Esophagus muscularis mucosa (tissue), 3 donors: ENCODE measurements around the gene DOCK2.

ENCODE experiments used
- POLR2A ChIP-seq: fragments of 450-650 bp; IDR thresholded peaks from one replicate; pipeline ENCODE4 v1.6.1; 2017; ENCODE audit warnings: antibody characterized with exemption, moderate library complexity, mild to moderate bottlenecking, low read depth
- TF ChIP-seq, protein P1 (sequence below), 3 experiments: fragments of 200-600 bp in 2 of 3; fragments of 450-650 bp in 1 of 3; sonication (generic) in 2 of 3; IDR thresholded peaks; one replicate each; pipeline ENCODE4 v1.5.1; 2017 to 2019; ENCODE audit warnings: antibody characterized with exemption in 3 of 3, mild to moderate bottlenecking in 2 of 3, moderate library complexity in 1 of 3

DNA sequence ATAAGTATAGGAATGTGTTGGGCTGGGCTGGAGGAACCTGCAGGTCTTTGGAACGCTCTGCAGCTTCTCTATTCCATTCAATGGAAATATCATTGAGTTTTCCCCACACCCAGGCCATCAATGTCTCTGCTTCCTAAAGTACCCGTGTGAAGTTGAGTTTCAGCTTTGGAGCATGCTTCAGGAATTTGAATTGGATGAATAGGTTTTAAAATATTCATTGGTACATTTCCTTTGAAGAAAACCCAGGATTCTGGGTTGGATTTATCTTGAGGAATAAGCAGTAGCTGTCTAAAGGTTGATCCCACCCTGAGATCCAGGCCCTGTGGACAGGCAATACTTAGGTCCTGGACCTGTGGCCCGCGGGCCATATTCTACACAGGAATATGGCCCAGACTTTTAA, 306.0 kb downstream of the DOCK2 start:
- TF ChIP-seq, protein P1, sequence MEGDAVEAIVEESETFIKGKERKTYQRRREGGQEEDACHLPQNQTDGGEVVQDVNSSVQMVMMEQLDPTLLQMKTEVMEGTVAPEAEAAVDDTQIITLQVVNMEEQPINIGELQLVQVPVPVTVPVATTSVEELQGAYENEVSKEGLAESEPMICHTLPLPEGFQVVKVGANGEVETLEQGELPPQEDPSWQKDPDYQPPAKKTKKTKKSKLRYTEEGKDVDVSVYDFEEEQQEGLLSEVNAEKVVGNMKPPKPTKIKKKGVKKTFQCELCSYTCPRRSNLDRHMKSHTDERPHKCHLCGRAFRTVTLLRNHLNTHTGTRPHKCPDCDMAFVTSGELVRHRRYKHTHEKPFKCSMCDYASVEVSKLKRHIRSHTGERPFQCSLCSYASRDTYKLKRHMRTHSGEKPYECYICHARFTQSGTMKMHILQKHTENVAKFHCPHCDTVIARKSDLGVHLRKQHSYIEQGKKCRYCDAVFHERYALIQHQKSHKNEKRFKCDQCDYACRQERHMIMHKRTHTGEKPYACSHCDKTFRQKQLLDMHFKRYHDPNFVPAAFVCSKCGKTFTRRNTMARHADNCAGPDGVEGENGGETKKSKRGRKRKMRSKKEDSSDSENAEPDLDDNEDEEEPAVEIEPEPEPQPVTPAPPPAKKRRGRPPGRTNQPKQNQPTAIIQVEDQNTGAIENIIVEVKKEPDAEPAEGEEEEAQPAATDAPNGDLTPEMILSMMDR (IDR thresholded peaks at IDR 0.05): no peak
- TF ChIP-seq POLR2A: no peak
